Measurements from ENCODE around the gene ZBTB7B.

Gene ZBTB7B

GRCh38 chr1:155000411-155000725 is 2.2 kb upstream of the ZBTB7B start:
- TF ChIP-seq CTCF (IDR thresholded peaks at IDR 0.05; ENCODE audit: low read depth, low read length, missing control alignments), result no peak
- DNase-seq (ENCODE audit: extremely low read depth, low read depth), result no peak
- H3K4me3 ChIP-seq (replicated peaks; ENCODE audit: low read depth, low read length), result peak overlapping the region; percentile 61

- DNase-seq (ENCODE audit: extremely low read depth, low read depth), result peak; percentile 53
- H3K4me3 ChIP-seq (replicated peaks; ENCODE audit: low read depth, low read length), result peak overlapping the region; percentile 61
- TF ChIP-seq CTCF (IDR thresholded peaks at IDR 0.05; ENCODE audit: low read depth, low read length, missing control alignments), result no peak
Observed at GRCh38 chr1:155000726-155001424, 1.7 kb upstream of the ZBTB7B start.

- H3K4me3 ChIP-seq (replicated peaks; ENCODE audit: low read depth, low read length), result peak overlapping the region; percentile 61
- DNase-seq (ENCODE audit: extremely low read depth, low read depth), result no peak
- no peak for TF ChIP-seq CTCF (IDR thresholded peaks at IDR 0.05; ENCODE audit: low read depth, low read length, missing control alignments)
Observed at GRCh38 chr1:155001425-155001674, 1.3 kb upstream of the ZBTB7B start.

- TF ChIP-seq CTCF (IDR thresholded peaks at IDR 0.05; ENCODE audit: low read depth, low read length, missing control alignments), result peak; percentile 61
Observed at GRCh38 chr1:155001675-155002463, 733 bp upstream of the ZBTB7B start.

GRCh38 chr1:155003227-155003765 is 694 bp downstream of the ZBTB7B start:
- no peak for TF ChIP-seq CTCF (IDR thresholded peaks at IDR 0.05; ENCODE audit: low read depth, low read length, missing control alignments)
- H3K4me3 ChIP-seq (replicated peaks; ENCODE audit: low read depth, low read length), result peak overlapping the region; percentile 93
- no peak for DNase-seq (ENCODE audit: extremely low read depth, low read depth)

More at GRCh38 chr1:155001675-155002463, 733 bp upstream of the ZBTB7B start:
- peak overlapping the region; percentile 61 for H3K4me3 ChIP-seq (replicated peaks; ENCODE audit: low read depth, low read length)
- DNase-seq (ENCODE audit: extremely low read depth, low read depth), result peak; percentile 94

- DNase-seq (ENCODE audit: extremely low read depth, low read depth), result no peak
- H3K4me3 ChIP-seq (replicated peaks; ENCODE audit: low read depth, low read length), result peak overlapping the region; percentile 93
- TF ChIP-seq CTCF (IDR thresholded peaks at IDR 0.05; ENCODE audit: low read depth, low read length, missing control alignments), result no peak
Observed at GRCh38 chr1:155003766-155004351, 1.3 kb downstream of the ZBTB7B start.

All from HFF-Myc (cell line).